ENCODE measurements around the gene TAF6. TPM values are rescaled to one million over a fixed set of nuclear protein-coding genes. Genes with fewer than 3 reads are reported as not detected.
A peak's percentile ranks its signal among the peaks of the same experiment; 100 is the strongest.

The TAF6 gene
- total and polyA plus RNA-seq, 9 of the 15 experiments (the other 6 are each of a cell fraction or from before 2014, with no cell fraction given), result 0.78 to 78.7 (median 21.3) TPM

DNA sequence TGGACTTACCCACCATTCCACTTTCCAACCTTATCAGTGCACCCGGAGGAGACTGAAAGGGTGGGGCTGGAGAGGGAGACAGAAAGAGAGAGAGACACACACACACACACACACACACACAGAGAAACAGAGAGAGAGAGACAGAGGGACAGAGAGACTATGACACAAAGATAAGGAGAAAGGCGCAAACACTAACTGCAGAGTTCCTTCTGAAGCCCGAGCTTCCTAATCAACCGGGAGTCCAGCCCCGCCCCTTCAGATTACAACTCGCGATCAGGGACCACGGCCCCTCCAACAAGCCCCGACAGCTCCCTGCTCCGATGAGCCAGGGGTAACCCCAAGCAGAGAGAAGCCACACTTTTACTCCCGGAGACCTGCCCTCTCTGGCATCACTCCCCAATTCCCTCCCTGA lies 48.8 kb upstream of the TAF6 start:
- Histone ChIP-seq H2AFZ (ENCODE audit: low read depth, low read length) (peak overlapping the region; percentile 86), H3K9ac (ENCODE audit: insufficient read depth in 1 of 2, low read depth in 2 of 2, low read length in 2 of 2) (peak overlapping the region; percentile 48 to 90), H3K27ac (ENCODE audit: extremely low read depth, low read depth, low read length) (peak overlapping the region; percentile 37; the same call in 2 of the 3 replicates), H3K4me1 (replicated peaks in 1 of 2; ENCODE audit: control insufficient read depth in 2 of 2, insufficient read depth in 2 of 2, low read length in 2 of 2) (peaks cover 45 to 53% of the 10 kb centered on the region in 2 experiments), H3K9me3 (replicated peaks; ENCODE audit: control insufficient read depth, insufficient read depth, low read depth, low read length) (no peaks in the 10 kb centered on the region), H3K79me2 (ENCODE audit: control insufficient read depth, insufficient read depth, low read length) (no peaks in the 10 kb centered on the region), H3K9me1 (ENCODE audit: control insufficient read depth, insufficient read depth, low read length) (no peaks in the 10 kb centered on the region), H3K36me3 (ENCODE audit: control insufficient read depth, insufficient read depth, low read length) (no peaks in the 10 kb centered on the region), H4K20me1 (replicated peaks; ENCODE audit: control insufficient read depth, insufficient read depth, low read length) (no peaks in the 10 kb centered on the region), H3K4me3 (peak overlapping the region; percentile 32), H3K27me3 (ENCODE audit: control insufficient read depth in 2 of 2, insufficient read depth in 2 of 2, low read length in 2 of 2) (no peaks in the 10 kb centered on the region), H3K4me2 (ENCODE audit: insufficient read depth, low read length) (peak overlapping the region; percentile 91)
- peak; percentile 92 for FAIRE-seq
- no TSS peak for BruUV-seq (replicated peaks)
- ChIA-PET CTCF (ENCODE audit: low intra/inter-chr PET ratio) (interaction anchor here (0.5 to 0.6 kb wide), 2 partner anchors 34 to 892 kb away, joined by 3 to 7 read pairs; no protein-coding TSS in a partner anchor), POLR2A (interaction anchor here (0.7 to 1.6 kb wide), 8 partner anchors 9 to 262 kb away, joined by 4 to 15 read pairs (median 6); partner anchors contain the start of genes GPC2, LAMTOR4, MEPCE and STAG3)
- in situ Hi-C loops (cut with MboI), result no loop called here
- peak; percentile 62 to 87 (median 72) for DNase-seq (ENCODE audit: extremely low read depth in 1 of 4, low spot score in 3 of 4)
- 2% methylated on average over 11 of the region's 11 CpGs for WGBS (ENCODE audit: insufficient coverage, low coverage, missing lambda C conversion rate)
- ATAC-seq, result peak; percentile 83
- intact Hi-C loops (cut with micrococcal nuclease), result loop anchor here (1.0 kb wide), 1 partner anchor 10 kb away; the partner anchor contains the start of gene TRAPPC14
- TF ChIP-seq PHF21A (IDR thresholded peaks at IDR 0.05; ENCODE audit: borderline replicate concordance, low read depth) (peak; percentile 94), DACH1 (IDR thresholded peaks at IDR 0.05; ENCODE audit: partially characterized antibody) (peak; percentile 21), SIN3A (IDR thresholded peaks at IDR 0.05; ENCODE audit: borderline replicate concordance in 2 of 2, control insufficient read depth in 1 of 2, low read depth in 2 of 2, low read length in 2 of 2) (no peak), CREM (IDR thresholded peaks at IDR 0.05; ENCODE audit: low read depth) (peak; percentile 76), JUN (IDR thresholded peaks at IDR 0.05; ENCODE audit: borderline replicate concordance, low read depth, low read length) (peak; percentile 43; the same call in 1 of the 2 replicates), JUN (CRISPR knock-in tag; IDR thresholded peaks at IDR 0.05; ENCODE audit: borderline replicate concordance) (no peak), ZSCAN29 (IDR thresholded peaks at IDR 0.05) (no peak), NFIC (IDR thresholded peaks at IDR 0.05) (peak; percentile 63), TEAD4 (IDR thresholded peaks at IDR 0.05; ENCODE audit: low read length) (peak; percentile 34; the same call in 1 of the 2 replicates), TEAD4 (CRISPR knock-in tag; IDR thresholded peaks at IDR 0.05; ENCODE audit: borderline replicate concordance) (no peak), NCOA2 (IDR thresholded peaks at IDR 0.05; ENCODE audit: partially characterized antibody in 2 of 2) (no peak), TAL1 (IDR thresholded peaks at IDR 0.05) (peak; percentile 63), XRCC5 (IDR thresholded peaks at IDR 0.05; ENCODE audit: low read depth, low read length) (0 out of 2 replicates have a peak, but pooled peaks have one; percentile 13), HNRNPL (IDR thresholded peaks at IDR 0.05; ENCODE audit: low read depth, low read length) (no peak), KDM1A (IDR thresholded peaks at IDR 0.05) (peak in 1 of 2 experiments; percentile 85; a peak in 3 of 4 replicates), FOSL1 (tag; conservative IDR thresholded peaks at IDR 0.05) (peak; percentile 68), EP300 (IDR thresholded peaks at IDR 0.05; ENCODE audit: low read length) (peak; percentile 73), SMARCA4 (IDR thresholded peaks at IDR 0.05) (peak; percentile 96), ZBTB17 (CRISPR knock-in tag; IDR thresholded peaks at IDR 0.05) (no peak)
- TF ChIP-seq, protein P1, sequence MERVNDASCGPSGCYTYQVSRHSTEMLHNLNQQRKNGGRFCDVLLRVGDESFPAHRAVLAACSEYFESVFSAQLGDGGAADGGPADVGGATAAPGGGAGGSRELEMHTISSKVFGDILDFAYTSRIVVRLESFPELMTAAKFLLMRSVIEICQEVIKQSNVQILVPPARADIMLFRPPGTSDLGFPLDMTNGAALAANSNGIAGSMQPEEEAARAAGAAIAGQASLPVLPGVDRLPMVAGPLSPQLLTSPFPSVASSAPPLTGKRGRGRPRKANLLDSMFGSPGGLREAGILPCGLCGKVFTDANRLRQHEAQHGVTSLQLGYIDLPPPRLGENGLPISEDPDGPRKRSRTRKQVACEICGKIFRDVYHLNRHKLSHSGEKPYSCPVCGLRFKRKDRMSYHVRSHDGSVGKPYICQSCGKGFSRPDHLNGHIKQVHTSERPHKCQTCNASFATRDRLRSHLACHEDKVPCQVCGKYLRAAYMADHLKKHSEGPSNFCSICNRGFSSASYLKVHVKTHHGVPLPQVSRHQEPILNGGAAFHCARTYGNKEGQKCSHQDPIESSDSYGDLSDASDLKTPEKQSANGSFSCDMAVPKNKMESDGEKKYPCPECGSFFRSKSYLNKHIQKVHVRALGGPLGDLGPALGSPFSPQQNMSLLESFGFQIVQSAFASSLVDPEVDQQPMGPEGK (CRISPR knock-in tag; IDR thresholded peaks at IDR 0.05; ENCODE audit: borderline replicate concordance), result no peak
- TF ChIP-seq, protein P2, sequence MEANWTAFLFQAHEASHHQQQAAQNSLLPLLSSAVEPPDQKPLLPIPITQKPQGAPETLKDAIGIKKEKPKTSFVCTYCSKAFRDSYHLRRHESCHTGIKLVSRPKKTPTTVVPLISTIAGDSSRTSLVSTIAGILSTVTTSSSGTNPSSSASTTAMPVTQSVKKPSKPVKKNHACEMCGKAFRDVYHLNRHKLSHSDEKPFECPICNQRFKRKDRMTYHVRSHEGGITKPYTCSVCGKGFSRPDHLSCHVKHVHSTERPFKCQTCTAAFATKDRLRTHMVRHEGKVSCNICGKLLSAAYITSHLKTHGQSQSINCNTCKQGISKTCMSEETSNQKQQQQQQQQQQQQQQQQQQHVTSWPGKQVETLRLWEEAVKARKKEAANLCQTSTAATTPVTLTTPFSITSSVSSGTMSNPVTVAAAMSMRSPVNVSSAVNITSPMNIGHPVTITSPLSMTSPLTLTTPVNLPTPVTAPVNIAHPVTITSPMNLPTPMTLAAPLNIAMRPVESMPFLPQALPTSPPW (CRISPR knock-in tag; IDR thresholded peaks at IDR 0.05), result peak; percentile 85

Measured in K562 (cell line).